IMR-90 (cell line): ENCODE results near the gene SUPT3H. TPM values are rescaled to one million over a fixed set of nuclear protein-coding genes. Genes with fewer than 3 reads are reported as not detected.

ENCODE experiments used
- ATAC-seq: fragments of 200-7000 bp; cut with Tn5 transposase; 2 replicates; pipeline ENCODE4 v1.9.1; 2020; ENCODE audit warnings: low read depth, mild to moderate bottlenecking, moderate library complexity
- BruUV-seq: library from RNA; stranded (reverse); fragments of 400-500 nt; replicated peaks from 2 replicates; lab custom pipeline; 2021; lab: Mats Ljungman, UMichigan
- CTCF ChIA-PET: fragments of 300-600 bp; formaldehyde crosslinking; extraction: SDS; loops from one replicate; lab custom pipeline; 2021; ENCODE audit warnings: antibody characterized with exemption; lab: Yijun Ruan, JAX
- POLR2A ChIA-PET: fragments of 300-600 bp; sonication (Branson Sonifier 250); formaldehyde crosslinking; loops from one replicate; lab custom pipeline; 2022; ENCODE audit warnings: antibody characterized with exemption; ENCODE audit not compliant: unreplicated experiment; lab: Charles Lee
- DNase-seq: peaks from one replicate; pipeline ENCODE4 v3.0.0; 2013
- H2AFZ ChIP-seq: replicated peaks from 2 replicates; pipeline ENCODE3; 2013; ENCODE audit warnings: low read length, mild to moderate bottlenecking; ENCODE audit not compliant: poor library complexity
- H2AK5ac ChIP-seq: 2 replicates; pipeline ENCODE4 v1.6.1; 2013; ENCODE audit warnings: low read depth, low read length, inconsistent platforms
- H2AK9ac ChIP-seq: replicated peaks from 2 replicates; pipeline ENCODE3; 2013; ENCODE audit warnings: mild to moderate bottlenecking, low read depth, low read length, moderate library complexity; ENCODE audit not compliant: poor library complexity
- H2BK120ac ChIP-seq: 2 replicates; pipeline ENCODE4 v1.6.1; 2013; ENCODE audit warnings: low read depth, low read length, inconsistent platforms
- H2BK15ac ChIP-seq: 3 replicates; pipeline ENCODE4 v1.6.1; 2013; ENCODE audit warnings: low read depth, low read length, inconsistent platforms
- H2BK20ac ChIP-seq: 2 replicates; pipeline ENCODE4 v1.6.1; 2013; ENCODE audit warnings: low read depth, mild to moderate bottlenecking, inconsistent platforms, low read length, moderate library complexity
- H2BK5ac ChIP-seq: 2 replicates; pipeline ENCODE4 v1.6.1; 2013; ENCODE audit warnings: mild to moderate bottlenecking, low read depth, low read length, inconsistent platforms; ENCODE audit not compliant: poor library complexity, severe bottlenecking
- H3K14ac ChIP-seq: replicated peaks from 2 replicates; pipeline ENCODE4 v1.6.1; 2013; ENCODE audit warnings: low read depth, low read length, inconsistent platforms
- H3K18ac ChIP-seq: 2 replicates; pipeline ENCODE4 v1.6.1; 2013; ENCODE audit warnings: low read depth, low read length, control low read depth
- H3K23ac ChIP-seq: 2 replicates; pipeline ENCODE4 v1.6.1; 2013; ENCODE audit warnings: low read depth, low read length, inconsistent platforms
- H3K27ac ChIP-seq: 2 replicates; pipeline ENCODE4 v1.5.1; 2013; ENCODE audit warnings: mild to moderate bottlenecking, control low read depth, low read length; ENCODE audit not compliant: insufficient read depth
- H3K27me3 ChIP-seq: 2 replicates; pipeline ENCODE4 v1.6.1; 2013; ENCODE audit warnings: low read length; ENCODE audit not compliant: control insufficient read depth, insufficient read depth
- H3K36me3 ChIP-seq: 2 replicates; pipeline ENCODE4 v1.6.1; 2013; ENCODE audit warnings: low read length, mixed read lengths; ENCODE audit not compliant: control insufficient read depth, insufficient read depth
- H3K4ac ChIP-seq: 2 replicates; pipeline ENCODE4 v1.6.1; 2013; ENCODE audit warnings: low read depth, low read length, inconsistent platforms
- H3K4me1 ChIP-seq: 2 replicates; pipeline ENCODE4 v1.6.1; 2013; ENCODE audit warnings: low read length, mixed read lengths; ENCODE audit not compliant: control insufficient read depth, insufficient read depth
- H3K4me2 ChIP-seq: 2 replicates; pipeline ENCODE4 v1.6.1; 2013; ENCODE audit warnings: low read depth, mild to moderate bottlenecking, control low read depth, low read length, moderate library complexity
- H3K4me3 ChIP-seq: 2 replicates; pipeline ENCODE4 v1.5.1; 2013; ENCODE audit warnings: low read depth, mild to moderate bottlenecking, control low read depth, low read length, moderate library complexity; ENCODE audit not compliant: insufficient read depth
- H3K56ac ChIP-seq: 2 replicates; pipeline ENCODE4 v1.6.1; 2013; ENCODE audit warnings: low read length, inconsistent platforms; ENCODE audit not compliant: insufficient read depth; ENCODE audit errors: extremely low read depth
- H3K79me1 ChIP-seq, 2 experiments: 2 replicates each; pipeline ENCODE4 v1.6.1; 2013; ENCODE audit warnings: low read length in 2 of 2, inconsistent platforms in 1 of 2, low read depth in 1 of 2
- H3K9ac ChIP-seq: 2 replicates; pipeline ENCODE4 v1.6.1; 2013; ENCODE audit warnings: low read depth, low read length, control low read depth
- H3K9me1 ChIP-seq: 2 replicates; pipeline ENCODE4 v1.6.1; 2013; ENCODE audit warnings: low read length, inconsistent platforms; ENCODE audit not compliant: insufficient read depth
- H3K9me3 ChIP-seq: 2 replicates; pipeline ENCODE4 v1.6.1; 2013; ENCODE audit warnings: low read length; ENCODE audit not compliant: control insufficient read depth, insufficient read depth
- H4K20me1 ChIP-seq: 2 replicates; pipeline ENCODE4 v1.6.1; 2013; ENCODE audit warnings: low read length, inconsistent platforms; ENCODE audit not compliant: insufficient read depth
- H4K5ac ChIP-seq: 2 replicates; pipeline ENCODE4 v1.6.1; 2013; ENCODE audit warnings: mild to moderate bottlenecking, low read depth, low read length, control low read depth
- H4K8ac ChIP-seq, 2 experiments: 2 replicates each; pipeline ENCODE4 v1.6.1; 2013; ENCODE audit warnings: low read depth in 2 of 2, low read length in 2 of 2, control low read depth in 1 of 2, inconsistent platforms in 1 of 2
- H4K91ac ChIP-seq: 2 replicates; pipeline ENCODE4 v1.6.1; 2013; ENCODE audit warnings: low read depth, low read length, inconsistent platforms; ENCODE audit not compliant: insufficient read depth
- MAZ ChIP-seq: IDR thresholded peaks from 2 replicates; pipeline ENCODE4 v1.6.1; 2012; ENCODE audit warnings: low read depth, mild to moderate bottlenecking, low read length, improper control_type of control experiment, moderate library complexity, borderline replicate concordance
- MXI1 ChIP-seq: IDR thresholded peaks from 2 replicates; pipeline ENCODE4 v1.6.1; 2012; ENCODE audit warnings: low read depth, mild to moderate bottlenecking, low read length, moderate library complexity, borderline replicate concordance
- RCOR1 ChIP-seq: IDR thresholded peaks from 2 replicates; pipeline ENCODE4 v1.6.1; 2012; ENCODE audit warnings: mild to moderate bottlenecking, low read length, improper control_type of control experiment; ENCODE audit not compliant: insufficient replicate concordance
- WGBS, 2 experiments: methylation state at CpG; one replicate each; pipeline versions ENCODE4 v1.1.5 to v1.1.7; 2013; ENCODE audit warnings: missing lambda C conversion rate in 2 of 2; ENCODE audit not compliant: insufficient read length in 1 of 2; ENCODE audit errors: extremely low coverage in 2 of 2; 5-methylcytosine and 5-hydroxymethylcytosine counted together
- dilution Hi-C: fragments of 300-500 bp; cut with HindIII; formaldehyde crosslinking; loops from one replicate; pipeline ENCODE4 v1.14.3; 2018; ENCODE audit warnings: low sequenced_read_pairs; ENCODE audit not compliant: unreplicated experiment
- in situ Hi-C: fragments of 300-500 bp; cut with MboI; formaldehyde crosslinking; loops from 3 replicates; pipeline ENCODE4 v1.14.3; 2019; ENCODE audit warnings: low sequenced_read_pairs, inconsistent platforms, mixed read lengths
- intact Hi-C: fragments of 100-400 bp; cut with micrococcal nuclease; formaldehyde crosslinking; loops from 2 replicates; pipeline ENCODE4 v1.10.0; 2022
- polyA plus RNA-seq, 3 experiments: library from polyadenylated mRNA; depleted of rRNA; stranded (reverse); fragments of >200 nt; gene quantifications; 2 replicates each; pipeline ENCODE4 v1.2.3, GENCODE V29; 2012; ENCODE audit warnings: low replicate concordance in 1 of 3
- total RNA-seq: library from RNA; depleted of rRNA; stranded (reverse); fragments of >200 nt; gene quantifications from 2 replicates; pipeline ENCODE4 v1.2.3, GENCODE V29; 2012

Gene SUPT3H
- total and polyA plus RNA-seq, 2 of the 4 experiments (the other 2 are of a cell fraction): 4.5 to 5.0 TPM

DNA sequence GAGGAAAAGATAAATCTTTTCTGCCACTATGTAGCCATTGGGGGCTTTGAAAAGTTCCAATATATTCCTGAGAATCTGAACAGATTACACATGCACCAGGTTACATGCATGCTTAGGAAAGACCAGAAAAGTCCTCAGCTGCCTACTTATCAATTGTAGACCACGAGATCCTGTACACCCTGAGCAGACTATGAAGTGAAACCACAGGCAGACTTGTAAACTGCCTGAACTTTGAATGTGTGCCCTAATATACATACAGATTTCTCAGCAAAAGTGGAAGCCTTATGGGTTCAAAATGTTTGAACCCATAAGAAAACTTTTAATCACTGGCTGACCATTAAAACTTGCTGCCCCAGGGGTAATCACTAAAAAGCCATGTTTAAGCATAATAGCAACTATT is 323.1 kb downstream of the SUPT3H start:
- Histone ChIP-seq H4K20me1 (no peaks in the 10 kb centered on the region), H4K91ac (no peak overlapping the region), H2BK15ac (no peak overlapping the region), H2BK20ac (no peak overlapping the region), H2BK120ac (no peak overlapping the region), H3K4me1 (peaks cover 2% of the 10 kb centered on the region; the same call in 1 of the 2 replicates), H3K23ac (no peak overlapping the region), H3K79me1 (no peaks in the 10 kb centered on the region), H3K27me3 (no peaks in the 10 kb centered on the region), H3K4me3 (no peak overlapping the region), H3K9me3 (no peaks in the 10 kb centered on the region), H3K36me3 (no peaks in the 10 kb centered on the region), H3K9ac (no peak overlapping the region), H3K4me2 (no peak overlapping the region), H3K27ac (no peak overlapping the region), H3K9me1 (no peaks in the 10 kb centered on the region), H2AK5ac (no peak overlapping the region), H2BK5ac (no peak overlapping the region), H4K8ac (no peak overlapping the region), H4K5ac (no peak overlapping the region), H3K14ac (no peak overlapping the region), H3K4ac (no peak overlapping the region), H2AK9ac (no peak overlapping the region), H2AFZ (no peak overlapping the region), H3K18ac (no peak overlapping the region), H3K56ac (no peak overlapping the region)
- CTCF ChIA-PET: no interaction called here
- no peak for ATAC-seq
- POLR2A ChIA-PET: no interaction called here
- in situ Hi-C loops: no loop called here
- DNase-seq: no peak
- BruUV-seq: no TSS peak
- no peak for TF ChIP-seq MXI1
- no peak for TF ChIP-seq RCOR1
- no peak for TF ChIP-seq MAZ
- dilution Hi-C loops: no loop called here
- WGBS, 2 experiments: no CpG with 5 or more reads among the region's 1 CpG
- intact Hi-C loops: no loop called here
